GM19372 (cell line): ENCODE measurements around the gene RTP4.
"Not testable (repeated sequence)": the region's sequence is repeated elsewhere in the genome, so short reads cannot be mapped to it uniquely, and the experiment has no call there.

Experiments
- ATAC-seq: cut with Tn5 transposase; IDR thresholded peaks from one replicate; pipeline ENCODE4 v1.9.1; 2021; ENCODE audit warnings: mild to moderate bottlenecking, low read depth, moderate library complexity; ENCODE audit not compliant: unreplicated experiment

RTP4 gene

GRCh38 chr3:187367561-187368103 lies 553 bp upstream of the RTP4 start:
- ATAC-seq: peak; percentile 1

DNA sequence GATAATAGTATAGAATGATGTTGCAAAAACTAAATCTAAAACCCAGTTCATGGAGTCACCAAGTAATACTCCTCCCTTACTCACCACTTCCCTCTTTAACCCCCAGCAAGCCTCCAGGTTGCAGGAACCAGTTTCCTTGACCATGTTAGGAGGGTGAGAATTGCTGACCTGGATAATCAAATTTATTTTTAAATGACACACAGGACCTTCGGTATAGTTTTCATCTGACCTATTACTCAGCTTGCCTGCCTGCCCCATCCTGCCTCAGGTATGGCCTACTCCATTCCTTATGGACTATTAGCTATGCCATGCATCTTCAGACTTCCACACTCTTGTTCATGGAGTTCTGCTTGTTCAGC lies 883 bp downstream of the RTP4 start:
- ATAC-seq: no peak

- no peak for ATAC-seq
Measured at GRCh38 chr3:187370051-187370450, 1.9 kb downstream of the RTP4 start.

DNA sequence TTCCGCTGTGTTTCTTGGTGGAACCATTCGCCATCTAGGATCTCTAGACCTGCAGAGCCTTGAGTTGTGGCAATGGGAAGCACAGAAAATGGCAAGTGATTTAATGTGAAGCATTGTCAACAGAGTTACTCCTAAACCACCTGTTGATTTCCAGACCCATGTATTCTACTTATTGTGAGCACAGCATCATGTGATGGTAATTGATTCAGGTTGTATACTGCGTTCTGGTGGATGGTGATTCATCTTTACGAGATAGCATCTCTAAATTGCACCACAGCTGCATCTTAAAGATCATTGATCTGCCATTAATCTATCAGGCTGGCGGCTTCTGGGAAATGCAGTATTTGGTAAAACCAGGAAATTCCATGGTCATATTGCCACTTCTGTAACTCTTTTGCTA lies 7.4 kb downstream of the RTP4 start:
- no peak for ATAC-seq

DNA sequence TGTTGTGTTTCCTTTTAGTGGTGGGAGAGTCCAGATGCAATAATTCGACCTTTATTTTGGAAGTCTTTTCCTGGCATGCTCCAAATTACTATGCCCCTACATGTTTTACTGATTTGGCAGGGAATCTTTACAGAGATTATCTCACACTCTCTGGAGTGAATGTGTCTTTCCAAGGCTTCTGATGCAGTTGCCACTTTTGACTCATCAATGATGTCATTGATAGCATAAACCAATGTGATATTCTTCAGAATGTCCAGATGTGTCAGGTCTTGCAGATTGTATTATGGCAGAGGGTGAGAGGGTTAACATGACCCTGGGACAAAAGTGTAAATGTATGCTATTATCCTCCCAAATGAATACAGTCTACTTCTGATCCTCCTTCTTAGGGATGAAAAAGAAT lies 9.7 kb downstream of the RTP4 start:
- no peak for ATAC-seq

GRCh38 chr3:187382609-187383151 lies 14.5 kb downstream of the RTP4 start:
- ATAC-seq: no peak

DNA sequence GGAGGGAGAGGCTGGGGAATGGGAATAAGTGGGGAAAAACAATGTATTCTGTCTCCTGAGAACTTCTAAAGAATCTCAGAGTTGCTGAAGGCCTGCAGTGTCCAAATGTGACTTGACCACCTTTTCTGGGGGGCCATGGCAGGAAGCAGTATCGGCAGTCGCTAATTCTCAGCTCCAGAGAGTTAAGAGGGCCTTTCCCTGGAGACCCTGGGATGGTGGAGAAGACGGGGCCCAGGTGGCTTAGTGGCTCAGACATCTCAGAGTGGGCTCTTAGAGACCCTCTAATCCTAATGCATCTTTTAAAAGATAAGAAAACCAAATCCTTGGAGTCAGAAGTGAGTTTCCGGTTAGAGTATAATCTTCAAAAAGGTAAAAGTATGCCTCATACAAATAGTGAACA lies 15.1 kb downstream of the RTP4 start:
- no peak for ATAC-seq

DNA sequence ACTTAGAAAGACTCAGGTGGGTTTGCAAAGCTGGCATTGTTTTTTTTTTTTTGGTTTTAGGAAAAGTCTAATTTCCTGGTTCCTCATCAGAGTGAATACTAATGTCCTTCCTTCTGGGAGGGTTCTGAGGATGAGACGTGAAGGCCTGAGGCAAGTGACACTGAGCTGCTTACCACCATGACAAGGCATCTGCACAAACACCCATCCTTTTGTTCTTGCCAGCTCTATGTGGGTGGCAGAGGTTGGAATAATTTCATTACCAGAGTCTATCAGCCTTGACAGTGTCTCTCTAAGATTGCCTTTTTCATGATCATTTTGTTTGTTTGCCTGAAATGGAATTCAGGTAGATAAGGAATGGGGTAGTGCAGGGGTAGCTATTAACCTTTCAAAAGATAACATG lies 17.1 kb downstream of the RTP4 start:
- no peak for ATAC-seq

DNA sequence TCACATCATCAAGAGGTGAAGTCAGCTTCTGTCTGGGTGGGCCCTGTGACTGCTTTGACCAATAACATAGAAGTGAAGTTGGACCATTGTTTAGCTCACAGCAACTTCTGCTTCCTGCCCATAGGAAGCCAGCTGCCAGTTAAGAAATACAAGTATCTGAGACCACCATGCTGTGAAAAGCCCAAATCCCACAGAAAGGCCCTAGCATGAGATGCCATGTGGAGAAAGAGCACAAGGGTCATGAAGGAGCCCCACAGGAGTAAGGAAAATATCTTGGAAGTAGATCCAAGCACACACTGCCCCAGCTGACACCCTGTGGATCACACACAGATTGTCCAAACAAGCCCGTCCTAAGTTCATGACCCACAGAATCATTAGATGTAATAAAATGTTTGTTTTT lies 28.5 kb downstream of the RTP4 start:
- ATAC-seq: no peak

GRCh38 chr3:187398955-187399354 lies 30.8 kb downstream of the RTP4 start:
- no peak for ATAC-seq

DNA sequence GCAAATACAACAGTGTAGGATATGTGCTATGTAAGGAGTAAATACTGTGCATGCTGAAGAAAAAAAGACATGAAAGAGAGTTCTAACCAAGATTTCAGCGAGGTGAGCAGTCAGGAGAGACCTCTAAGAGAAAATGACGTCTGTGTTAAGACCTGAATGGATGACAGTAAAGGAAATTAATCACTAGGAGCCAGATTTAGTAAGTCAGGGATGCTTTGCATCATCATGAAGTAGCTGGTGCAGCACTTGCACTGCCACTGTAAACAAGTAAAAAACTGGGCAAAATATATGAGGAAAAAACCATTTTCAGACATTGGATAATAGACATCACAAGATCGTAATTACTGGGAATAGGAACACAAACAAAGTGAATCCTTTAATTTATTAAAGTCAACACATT lies 32.6 kb downstream of the RTP4 start:
- ATAC-seq: no peak

DNA sequence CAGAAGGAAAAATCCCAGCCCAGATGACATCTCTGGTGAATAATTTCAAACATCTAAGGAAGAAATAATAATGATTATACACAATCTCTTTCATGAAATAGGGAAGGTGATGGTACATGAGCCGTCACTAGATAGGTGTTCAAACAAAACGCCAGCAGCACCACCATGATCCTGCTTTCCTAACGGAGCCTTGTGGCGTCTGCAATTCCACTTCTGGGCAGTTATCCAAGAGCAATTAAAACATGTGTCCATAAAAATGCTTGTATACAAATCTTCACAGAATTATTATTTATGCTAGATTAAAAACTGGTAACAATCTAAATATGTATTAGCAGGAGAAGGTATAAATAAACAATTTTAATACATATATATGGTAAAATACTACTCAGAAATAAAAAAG lies 33.7 kb downstream of the RTP4 start:
- ATAC-seq: no peak

- ATAC-seq: no peak
Measured at GRCh38 chr3:187403768-187404288, 35.6 kb downstream of the RTP4 start.

DNA sequence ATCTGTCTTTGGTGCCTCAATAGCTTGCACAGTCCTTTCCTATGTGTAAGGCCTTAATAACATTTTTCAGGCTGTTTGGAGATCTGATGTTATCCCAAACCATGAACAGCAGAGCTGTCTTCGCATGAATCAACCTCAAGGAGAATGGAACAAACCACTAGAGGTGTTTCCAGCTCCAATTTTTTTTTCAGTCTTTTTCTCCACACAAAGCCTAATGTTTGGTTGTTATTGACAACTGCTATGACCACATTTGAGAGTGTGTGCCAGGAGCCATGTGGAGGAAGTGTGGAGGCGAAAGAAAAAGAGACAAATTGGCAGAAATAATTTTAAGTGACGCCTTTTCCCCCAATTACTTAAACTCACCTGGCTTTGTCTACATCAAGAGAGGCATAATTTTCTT lies 38.7 kb downstream of the RTP4 start:
- no peak for ATAC-seq

DNA sequence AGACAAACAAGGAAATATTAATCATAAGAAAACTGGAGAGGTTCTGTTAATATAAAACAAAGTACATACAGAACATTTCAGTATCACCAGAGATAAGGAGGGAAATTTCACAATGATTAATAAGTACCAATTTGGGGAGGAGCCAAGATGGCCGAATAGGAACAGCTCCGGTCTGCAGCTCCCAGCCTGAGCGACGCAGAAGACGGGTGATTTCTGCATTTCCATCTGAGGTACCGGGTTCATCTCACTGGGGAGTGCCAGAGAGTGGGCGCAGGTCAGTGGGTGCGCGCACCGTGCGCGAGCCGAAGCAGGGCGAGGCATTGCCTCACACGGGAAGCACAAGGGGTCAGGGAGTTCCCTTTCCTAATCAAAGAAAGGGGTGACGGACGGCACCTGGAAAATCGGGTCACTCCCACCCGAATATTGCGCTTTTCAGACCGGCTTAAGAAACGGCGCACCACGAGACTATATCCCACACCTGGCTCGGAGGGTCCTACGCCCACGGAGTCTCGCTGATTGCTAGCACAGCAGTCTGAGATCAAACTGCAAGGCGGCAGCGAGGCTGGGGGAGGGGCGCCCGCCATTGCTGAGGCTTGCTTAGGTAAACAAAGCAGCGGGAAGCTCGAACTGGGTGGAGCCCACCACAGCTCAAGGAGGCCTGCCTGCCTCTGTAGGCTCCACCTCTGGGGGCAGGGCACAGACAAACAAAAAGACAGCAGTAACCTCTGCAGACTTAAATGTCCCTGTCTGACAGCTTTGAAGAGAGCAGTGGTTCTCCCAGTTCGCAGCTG lies 44.0 kb downstream of the RTP4 start:
- ATAC-seq: not testable (repeated sequence)
